ENCODE measurements around the gene MAPKAP1. TPM values are rescaled to one million over a fixed set of nuclear protein-coding genes. Genes with fewer than 3 reads are reported as not detected.
A peak's percentile ranks its signal among the peaks of the same experiment; 100 is the strongest.

MAPKAP1 gene
- total RNA-seq, 2 donors from 2014 or later, result 54.9 to 70.1 TPM

DNA sequence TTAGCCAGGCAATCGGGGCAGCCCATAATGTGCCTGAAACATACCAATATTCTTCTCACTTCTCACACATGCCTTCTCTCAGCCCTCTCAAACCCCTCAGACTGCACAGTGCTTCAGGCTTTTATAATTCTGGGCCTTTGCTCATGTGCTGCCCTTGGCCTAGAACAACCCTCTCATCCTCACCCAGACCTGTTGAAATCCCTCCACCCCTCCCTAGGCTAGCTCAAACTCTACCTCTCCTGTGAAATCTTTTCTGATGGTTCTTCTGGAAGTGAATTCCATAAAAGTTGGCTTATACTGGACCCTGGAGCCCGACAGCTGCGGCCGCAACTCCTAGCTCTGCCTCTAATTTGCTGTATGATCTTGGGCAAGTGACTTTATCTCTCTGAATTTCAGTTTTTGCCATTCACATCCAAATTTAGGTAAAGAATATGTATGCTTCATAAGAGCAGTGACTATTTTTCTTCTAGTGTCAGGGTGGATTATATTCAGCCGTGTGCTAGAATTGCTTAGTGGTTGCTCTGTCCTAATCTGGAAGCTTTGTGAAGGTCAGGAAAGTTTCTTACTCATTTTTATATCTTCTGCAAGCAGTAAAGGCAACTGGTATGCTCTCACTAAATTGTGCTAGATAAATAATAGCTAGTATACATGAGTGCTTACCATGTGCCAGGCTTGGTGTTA, 221.4 kb downstream of the MAPKAP1 start:
- no peaks in the 10 kb centered on the region for H3K4me1 ChIP-seq
- intact Hi-C loops (cut with DNase I), result no loop called here
- H3K27me3 ChIP-seq, result no peaks in the 10 kb centered on the region
- no peaks in the 10 kb centered on the region for H3K9me3 ChIP-seq
- peak overlapping the region; percentile 33 for H3K27ac ChIP-seq
- TF ChIP-seq, protein P1, sequence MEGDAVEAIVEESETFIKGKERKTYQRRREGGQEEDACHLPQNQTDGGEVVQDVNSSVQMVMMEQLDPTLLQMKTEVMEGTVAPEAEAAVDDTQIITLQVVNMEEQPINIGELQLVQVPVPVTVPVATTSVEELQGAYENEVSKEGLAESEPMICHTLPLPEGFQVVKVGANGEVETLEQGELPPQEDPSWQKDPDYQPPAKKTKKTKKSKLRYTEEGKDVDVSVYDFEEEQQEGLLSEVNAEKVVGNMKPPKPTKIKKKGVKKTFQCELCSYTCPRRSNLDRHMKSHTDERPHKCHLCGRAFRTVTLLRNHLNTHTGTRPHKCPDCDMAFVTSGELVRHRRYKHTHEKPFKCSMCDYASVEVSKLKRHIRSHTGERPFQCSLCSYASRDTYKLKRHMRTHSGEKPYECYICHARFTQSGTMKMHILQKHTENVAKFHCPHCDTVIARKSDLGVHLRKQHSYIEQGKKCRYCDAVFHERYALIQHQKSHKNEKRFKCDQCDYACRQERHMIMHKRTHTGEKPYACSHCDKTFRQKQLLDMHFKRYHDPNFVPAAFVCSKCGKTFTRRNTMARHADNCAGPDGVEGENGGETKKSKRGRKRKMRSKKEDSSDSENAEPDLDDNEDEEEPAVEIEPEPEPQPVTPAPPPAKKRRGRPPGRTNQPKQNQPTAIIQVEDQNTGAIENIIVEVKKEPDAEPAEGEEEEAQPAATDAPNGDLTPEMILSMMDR (IDR thresholded peaks at IDR 0.05), result no peak
- H3K4me3 ChIP-seq, result no peak overlapping the region
- no peak for DNase-seq
- no peaks in the 10 kb centered on the region for H3K36me3 ChIP-seq
- H3K9ac ChIP-seq (ENCODE audit: low read depth in 2 of 2, low read length in 2 of 2), result no peak overlapping the region

DNA sequence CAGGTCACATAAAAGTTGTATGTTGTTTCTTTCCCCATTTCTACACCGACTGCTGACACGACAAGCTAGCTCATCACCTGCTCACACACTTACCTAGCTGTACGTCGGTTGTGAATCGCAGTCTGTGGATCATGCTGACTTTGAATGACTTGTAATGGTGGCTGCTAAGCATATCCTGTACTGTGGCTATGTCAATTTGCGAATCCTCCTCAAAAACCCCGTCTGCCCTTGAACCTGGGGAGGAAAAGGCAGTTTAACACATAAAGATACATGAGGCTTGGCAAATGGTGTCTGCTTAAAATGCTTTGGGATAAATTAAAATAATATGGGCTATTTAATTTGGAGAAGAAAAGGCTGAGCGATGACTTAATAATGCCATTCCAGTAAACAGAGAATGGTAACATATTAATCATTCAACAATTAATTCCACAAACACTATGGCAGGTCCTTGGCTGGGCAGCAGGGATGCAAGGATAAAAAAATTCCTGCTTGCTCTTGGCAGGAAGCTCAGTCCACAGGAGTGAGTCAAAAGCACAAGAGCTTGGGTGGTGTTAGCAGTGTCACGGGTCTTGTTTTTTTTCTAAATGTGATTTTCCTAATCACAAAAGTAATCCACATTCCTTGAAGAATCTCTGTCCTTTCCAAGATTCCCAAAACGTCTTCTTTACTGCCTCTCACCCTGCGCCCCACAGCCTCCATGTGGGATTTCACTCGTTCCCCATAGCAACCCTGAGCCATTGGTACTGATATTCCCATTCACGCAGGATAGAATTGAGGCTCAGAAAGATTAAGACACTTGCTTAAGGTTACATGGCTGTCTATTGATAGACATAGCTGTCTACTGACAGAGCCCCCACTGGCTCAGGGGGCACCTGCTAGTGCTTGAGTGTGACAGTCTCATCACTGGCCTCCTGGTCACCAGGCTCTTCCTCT, 222.4 kb downstream of the MAPKAP1 start:
- Histone ChIP-seq H3K9me3 (no peaks in the 10 kb centered on the region), H3K4me3 (no peak overlapping the region), H3K36me3 (peaks cover 3% of the 10 kb centered on the region), H3K9ac (ENCODE audit: low read depth in 2 of 2, low read length in 2 of 2) (no peak overlapping the region), H3K4me1 (no peaks in the 10 kb centered on the region), H3K27me3 (no peaks in the 10 kb centered on the region), H3K27ac (peak overlapping the region; percentile 33)
- DNase-seq, result no peak
- TF ChIP-seq, protein P1 (IDR thresholded peaks at IDR 0.05), result no peak
- intact Hi-C loops (cut with DNase I), result no loop called here

DNA sequence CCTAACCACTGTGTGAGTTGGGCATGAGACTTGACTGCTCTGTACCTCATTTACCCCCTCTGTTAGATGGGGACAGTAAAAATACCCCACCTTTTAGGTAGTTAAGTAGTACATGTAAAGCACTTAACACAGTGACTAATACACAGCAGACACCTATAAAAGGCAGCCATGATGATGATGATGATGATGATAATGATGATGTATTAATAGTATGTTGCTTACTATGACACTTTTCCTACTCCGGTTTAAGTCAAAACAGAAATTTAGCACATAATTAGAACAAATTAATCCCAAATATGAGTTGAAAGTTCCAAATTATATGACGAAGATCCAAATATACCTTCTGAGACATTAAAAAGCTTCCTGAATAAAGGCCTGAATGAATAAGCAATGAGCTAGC, 223.3 kb downstream of the MAPKAP1 start:
- no peak overlapping the region for H3K9ac ChIP-seq (ENCODE audit: low read depth in 2 of 2, low read length in 2 of 2)
- TF ChIP-seq, protein P1 (IDR thresholded peaks at IDR 0.05), result no peak
- H3K36me3 ChIP-seq, result peaks cover 3% of the 10 kb centered on the region
- intact Hi-C loops (cut with DNase I), result no loop called here
- no peak for DNase-seq
- no peak overlapping the region for H3K4me3 ChIP-seq
- H3K27ac ChIP-seq, result no peak overlapping the region
- H3K4me1 ChIP-seq, result no peaks in the 10 kb centered on the region
- H3K27me3 ChIP-seq, result no peaks in the 10 kb centered on the region
- no peaks in the 10 kb centered on the region for H3K9me3 ChIP-seq

DNA sequence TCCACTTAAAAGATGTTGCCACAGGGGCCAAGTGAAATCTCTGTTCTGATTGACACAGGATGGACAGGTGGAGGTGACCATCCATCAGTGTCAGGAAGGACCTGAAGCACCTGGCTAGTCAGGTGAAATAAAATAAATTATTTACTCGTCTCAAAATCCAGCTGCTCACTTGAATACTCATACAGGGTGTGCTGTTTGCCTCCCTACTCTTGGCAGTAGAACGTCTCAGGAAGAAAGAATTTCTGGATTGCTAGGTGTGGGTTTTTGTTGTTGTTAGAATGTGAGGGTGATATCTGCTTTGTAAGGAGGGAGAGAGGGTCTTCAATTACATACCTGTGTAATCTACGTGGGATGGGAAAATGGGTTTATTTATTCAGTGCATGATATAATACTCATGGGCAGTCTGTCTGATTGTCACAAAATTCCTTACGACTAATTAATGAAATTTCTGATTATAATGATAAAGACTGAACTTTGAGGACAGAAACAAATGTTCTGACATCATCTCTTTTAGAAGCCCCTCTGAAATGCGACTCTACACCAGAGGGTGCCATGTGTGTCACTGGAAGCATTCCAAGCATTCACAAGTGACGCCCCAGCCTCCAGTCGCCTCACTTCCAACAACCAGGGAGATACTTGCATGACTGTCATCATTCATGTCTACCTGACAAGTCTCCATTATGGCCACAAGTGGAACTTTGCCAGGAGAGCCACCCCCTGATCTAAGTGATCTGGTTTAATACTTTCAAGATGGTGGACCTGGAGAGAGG, 227.0 kb downstream of the MAPKAP1 start:
- intact Hi-C loops (cut with DNase I), result no loop called here
- H3K4me1 ChIP-seq, result no peaks in the 10 kb centered on the region

More for the DNA sequence above, 227.0 kb downstream of the MAPKAP1 start:
- H3K27me3 ChIP-seq, result no peaks in the 10 kb centered on the region
- H3K9ac ChIP-seq (ENCODE audit: low read depth in 2 of 2, low read length in 2 of 2), result no peak overlapping the region
- H3K36me3 ChIP-seq, result peaks cover 3% of the 10 kb centered on the region
- no peak for DNase-seq
- no peaks in the 10 kb centered on the region for H3K9me3 ChIP-seq
- TF ChIP-seq, protein P1 (IDR thresholded peaks at IDR 0.05), result no peak
- H3K4me3 ChIP-seq, result no peak overlapping the region
- no peak overlapping the region for H3K27ac ChIP-seq

All from colonic mucosa (tissue), 4 donors.